Measurements from ENCODE around the gene NAP1L4.

GRCh38 chr11:2902784-2903671 lies 89.1 kb downstream of the NAP1L4 start:
- no peak for TF ChIP-seq CTCF (IDR thresholded peaks at IDR 0.05)
- no peak for TF ChIP-seq REST (IDR thresholded peaks at IDR 0.05; ENCODE audit: insufficient read depth in 1 of 2, low read depth in 2 of 2, low read length in 1 of 2)
- no peak for TF ChIP-seq POLR2AphosphoS5 (IDR thresholded peaks at IDR 0.05; ENCODE audit: low read depth, low read length)
- 0 out of 2 replicates have a peak, but pooled peaks have one; percentile 22 for TF ChIP-seq SIN3A (IDR thresholded peaks at IDR 0.05; ENCODE audit: borderline replicate concordance, insufficient read depth, low read depth, low read length)
- no peak for TF ChIP-seq TCF7L2 (IDR thresholded peaks at IDR 0.05; ENCODE audit: low read depth, low read length)

Measured in Panc1 (cell line).